LNCAP (cell line): Measurements from ENCODE around the gene PIGN.

ENCODE experiments used
- CTCF ChIP-seq: fragments of 450-650 bp; IDR thresholded peaks from 2 replicates; pipeline ENCODE4 v1.5.1; 2017; ENCODE audit warnings: mild to moderate bottlenecking

PIGN gene

GRCh38 chr18:62177271-62177670 lies 9.6 kb downstream of the PIGN start:
- TF ChIP-seq CTCF = no peak

- TF ChIP-seq CTCF = no peak
These were observed 11.3 kb downstream of the PIGN start for GRCh38 chr18:62175521-62175920.

DNA sequence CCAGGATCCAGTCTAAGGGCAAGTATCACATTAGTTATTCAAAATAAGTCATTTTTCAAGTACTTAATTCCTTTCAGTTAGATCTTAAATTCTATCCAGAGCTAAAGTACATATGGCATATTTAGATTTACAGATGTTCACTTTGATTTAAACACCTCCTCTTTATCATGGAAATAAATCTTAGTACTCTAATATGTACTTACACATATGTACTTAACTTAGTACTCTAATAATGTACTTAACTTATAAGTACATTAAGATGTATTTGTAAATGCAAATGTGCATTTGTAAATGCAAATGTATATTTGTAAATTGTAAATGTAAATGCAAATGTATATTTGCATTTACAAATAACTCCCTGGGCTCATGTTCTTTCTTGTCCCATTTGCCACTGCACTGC lies 14.6 kb downstream of the PIGN start:
- no peak for TF ChIP-seq CTCF

DNA sequence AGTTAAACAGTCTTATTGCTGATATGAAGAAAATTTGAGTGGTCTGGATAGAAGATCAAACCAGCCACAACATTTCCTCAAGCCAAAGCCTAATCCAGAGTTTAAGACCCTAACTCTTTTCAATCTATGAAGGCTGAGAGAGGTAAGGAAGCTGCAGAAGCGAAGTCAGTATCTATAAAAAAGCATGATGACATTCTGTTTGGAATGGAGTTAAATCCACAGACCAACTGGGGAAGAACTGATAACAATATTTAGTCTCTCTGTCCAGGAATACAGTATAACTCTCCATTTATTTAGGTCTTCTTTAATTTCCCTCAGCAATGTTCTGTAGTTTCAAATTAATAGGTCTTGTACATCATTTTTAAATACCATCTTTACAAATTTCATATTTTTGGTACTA lies 16.0 kb downstream of the PIGN start:
- no peak for TF ChIP-seq CTCF

DNA sequence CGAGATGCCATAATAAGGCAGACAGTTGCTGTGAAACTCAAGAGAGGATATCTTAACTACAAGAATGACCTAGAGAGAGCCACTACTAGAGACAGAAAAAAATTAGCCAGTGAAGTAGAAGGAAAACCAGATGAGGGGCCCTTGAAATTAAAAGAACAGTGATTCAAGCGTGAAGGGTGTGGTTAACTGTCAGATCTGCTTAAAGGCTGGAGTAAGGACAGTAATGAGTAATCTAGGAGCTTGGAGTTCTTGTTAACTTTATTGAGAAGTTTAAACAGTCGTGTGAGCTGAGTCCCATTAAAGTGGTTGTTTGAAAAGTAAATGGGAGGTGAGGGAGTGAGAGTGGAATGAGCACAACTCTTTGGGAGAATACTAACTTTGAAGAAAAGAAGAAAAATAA lies 21.3 kb downstream of the PIGN start:
- TF ChIP-seq CTCF = no peak

DNA sequence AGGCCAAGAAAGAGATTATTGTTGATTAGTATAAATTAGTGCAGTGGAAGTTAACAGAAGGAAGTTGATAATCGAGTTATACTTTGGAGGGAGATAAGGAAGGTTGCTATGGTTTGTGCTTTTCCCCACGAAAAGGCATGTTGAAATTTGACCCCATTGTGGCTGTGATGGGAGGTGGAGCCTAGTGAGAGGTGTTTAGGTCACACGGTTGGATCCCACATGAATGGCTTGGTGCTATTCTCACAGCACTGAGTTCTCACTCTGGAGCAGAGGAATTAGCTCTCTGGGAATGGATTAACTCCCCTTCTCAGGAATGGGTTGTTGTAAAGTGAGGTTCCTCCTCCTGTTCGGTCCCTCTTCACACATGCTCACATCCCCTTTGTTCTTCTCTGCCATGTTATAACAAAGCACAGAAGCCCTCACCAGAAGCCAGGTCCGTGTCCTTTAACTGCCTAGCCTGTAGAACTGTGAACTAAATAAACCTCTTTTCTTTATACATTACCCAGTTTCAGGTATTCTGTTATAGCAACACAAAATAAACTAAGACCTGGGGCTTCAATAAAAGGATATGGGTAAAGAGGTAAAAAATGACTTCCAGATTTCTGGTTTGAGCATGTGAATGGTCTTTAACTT lies 21.9 kb downstream of the PIGN start:
- no peak for TF ChIP-seq CTCF

DNA sequence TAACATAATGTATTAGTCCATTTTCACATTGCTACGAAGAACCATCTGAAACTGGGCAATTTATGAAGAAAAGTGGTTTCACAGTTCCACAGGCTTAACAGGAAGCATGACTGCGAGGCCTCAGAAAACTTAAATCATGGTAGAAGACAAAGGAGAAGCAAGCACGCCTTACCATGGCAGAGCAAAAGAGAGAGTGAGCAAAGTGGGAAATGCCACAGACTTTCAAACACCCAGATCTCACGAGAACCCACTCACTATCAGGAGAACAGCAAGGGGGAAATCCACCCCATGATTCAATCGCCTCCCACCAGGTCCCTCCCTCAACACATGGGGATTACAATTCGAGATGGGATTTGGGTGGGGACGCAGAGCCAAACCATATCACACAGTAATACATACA lies 22.5 kb downstream of the PIGN start:
- no peak for TF ChIP-seq CTCF

DNA sequence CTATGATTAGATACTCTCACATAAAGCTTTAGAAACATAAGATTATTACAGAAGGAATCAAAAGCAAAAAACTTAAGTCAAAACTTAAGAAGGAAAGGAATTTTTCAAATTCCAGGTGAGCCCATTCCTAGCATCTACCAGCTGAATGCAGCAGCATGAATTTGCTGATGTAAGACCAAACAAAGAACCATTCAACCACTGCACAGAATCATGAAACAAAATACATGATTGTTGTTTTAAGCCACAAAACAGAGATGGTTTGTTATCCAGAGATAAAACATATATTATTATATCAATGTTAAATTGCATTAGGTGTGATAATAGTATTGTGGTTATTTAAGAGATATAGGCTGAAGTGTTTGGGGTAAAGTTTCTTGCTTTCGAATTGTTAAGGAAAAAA lies 29.0 kb downstream of the PIGN start:
- TF ChIP-seq CTCF = no peak
